T-helper 2 cell treated with Interferon-gamma antibody and Interleukin-4, amounts not matched to agents 100 ng/mL and 5 ng/mL, for 36 hours (primary cell): ENCODE results near the gene ZCCHC14. TPM values are rescaled to one million over a fixed set of nuclear protein-coding genes. Genes with fewer than 3 reads are reported as not detected.
"Not testable (repeated sequence)": the region's sequence is repeated elsewhere in the genome, so short reads cannot be mapped to it uniquely, and the experiment has no call there.

Experiments
- intact Hi-C: fragments of 100-400 bp; cut with micrococcal nuclease; formaldehyde crosslinking; loops from one replicate; pipeline ENCODE4 v1.15.1; 2023
- total RNA-seq: library from RNA; stranded (reverse); gene quantifications from 2 replicates; pipeline ENCODE4 v1.2.3, GENCODE V29; 2022

Gene ZCCHC14
- total RNA-seq, 1 donor from 2014 or later, result 7.4 TPM

DNA sequence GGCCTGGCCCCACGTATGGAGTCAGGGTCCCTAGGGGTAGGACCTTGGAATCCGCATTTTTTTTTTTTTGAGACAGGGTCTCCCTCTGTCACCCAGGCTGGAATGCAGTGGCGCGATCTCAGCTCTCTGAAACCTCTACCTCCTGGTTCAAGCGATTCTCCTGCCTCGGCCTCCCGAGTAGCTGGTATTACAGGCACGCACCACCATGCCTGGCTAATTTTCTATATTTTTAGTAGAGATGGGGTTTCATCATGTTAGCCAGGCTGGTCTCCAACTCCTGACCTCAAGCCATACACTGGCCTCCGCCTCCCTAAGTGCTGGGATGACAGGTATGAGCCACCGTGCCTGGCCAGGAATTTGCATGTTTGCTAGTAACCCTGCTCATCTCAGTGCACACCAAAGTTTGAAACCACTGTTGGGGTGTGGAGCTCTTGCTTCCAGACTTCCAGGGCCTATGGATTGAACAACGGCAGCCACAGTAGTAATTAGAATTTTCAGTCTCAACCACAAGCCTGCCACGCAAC lies 5.0 kb upstream of the ZCCHC14 start:
- intact Hi-C loops, result not testable (repeated sequence)

DNA sequence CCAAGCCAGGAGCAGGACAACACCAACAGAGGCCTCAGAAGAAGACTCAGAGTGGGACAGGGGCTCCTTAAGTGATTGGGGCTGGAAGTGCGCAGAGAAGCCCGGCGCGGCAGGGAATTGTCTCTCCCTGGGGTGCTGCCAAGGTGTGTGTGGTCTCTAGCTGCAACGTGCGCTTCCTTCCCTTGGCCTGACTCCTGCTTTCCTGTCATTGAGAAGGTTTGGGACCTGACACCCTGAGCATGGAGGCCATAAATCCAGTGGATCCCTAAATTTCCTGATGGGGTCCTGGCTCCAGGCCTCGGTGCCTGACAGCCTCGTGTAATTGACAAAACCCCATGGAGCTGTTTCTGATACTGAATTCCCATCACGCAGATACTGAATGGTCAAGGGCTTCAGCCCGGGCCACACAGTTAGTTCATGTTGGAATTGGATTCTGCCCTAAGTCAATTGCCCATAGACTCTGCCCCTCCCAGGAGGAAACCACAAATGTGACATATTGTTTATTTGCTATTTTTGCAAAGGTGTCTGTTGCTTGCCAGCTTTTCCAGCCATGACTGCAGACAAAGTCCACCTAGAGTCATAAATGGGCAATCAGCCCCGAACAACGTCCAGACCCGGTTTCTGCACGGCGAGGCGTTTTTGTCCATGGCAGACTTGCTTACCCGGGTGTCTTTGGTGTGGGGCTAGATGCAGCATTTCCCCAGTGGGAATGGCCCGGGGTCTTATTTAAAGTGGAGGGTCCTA lies 4.4 kb upstream of the ZCCHC14 start:
- intact Hi-C loops, result not testable (repeated sequence)

DNA sequence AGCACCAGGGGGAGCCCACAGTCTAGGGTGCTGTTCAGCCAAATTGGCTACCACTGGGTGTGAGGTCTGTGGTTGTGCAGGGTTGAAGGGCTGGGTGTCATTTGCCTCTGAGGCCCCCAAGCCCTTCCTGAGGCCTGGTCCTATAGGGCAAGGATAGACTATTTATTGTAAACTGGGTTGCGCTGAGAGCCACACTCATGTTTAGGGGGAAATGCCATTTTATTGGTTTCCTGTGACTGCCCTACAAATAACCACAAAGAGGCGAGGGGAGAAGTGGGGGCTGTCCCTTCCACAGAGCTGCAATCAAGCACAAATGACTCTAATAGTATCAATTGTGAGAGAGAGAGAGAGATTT lies 3.6 kb upstream of the ZCCHC14 start:
- intact Hi-C loops, result no loop called here

DNA sequence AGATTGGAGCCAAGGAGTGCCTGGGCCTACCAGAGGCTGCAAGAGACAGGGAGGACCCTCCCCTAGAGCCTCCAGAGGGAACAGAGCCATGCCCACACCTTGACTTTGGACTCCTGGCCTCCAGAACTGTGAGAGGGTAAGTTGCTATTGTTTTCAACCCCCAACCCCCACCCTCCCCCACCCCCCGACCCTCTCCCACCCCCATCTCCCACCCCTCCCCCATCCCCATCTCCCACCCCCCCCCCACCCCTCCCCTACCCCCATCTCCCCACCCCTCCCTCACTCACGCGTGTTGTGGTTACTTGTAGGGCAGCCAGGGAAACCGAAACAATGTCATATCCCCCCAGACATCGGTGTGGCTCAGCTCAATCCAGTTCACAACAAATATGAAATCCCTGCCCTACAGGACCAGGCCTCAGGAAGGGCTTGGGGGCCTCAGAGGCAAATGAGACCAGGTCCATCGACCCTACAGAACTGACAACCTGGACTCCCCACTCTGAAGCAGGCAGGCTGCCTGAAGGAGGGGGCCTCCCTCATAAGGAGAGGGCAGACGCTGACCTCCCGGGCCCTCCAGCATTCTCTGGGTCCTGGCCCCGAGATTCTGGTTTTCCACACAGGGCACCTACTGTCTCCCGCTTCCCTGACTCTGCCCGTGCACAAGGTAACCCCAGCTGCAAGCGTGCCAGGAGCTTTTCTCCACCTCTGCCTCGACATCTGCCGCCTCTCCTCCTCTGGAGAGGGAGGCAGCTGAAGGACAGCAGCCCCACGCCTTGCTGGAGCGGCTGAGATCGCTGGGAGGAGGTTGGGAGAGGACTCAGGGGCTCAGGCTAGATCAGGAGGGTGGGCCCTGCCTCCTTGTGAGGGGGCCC lies 3.0 kb upstream of the ZCCHC14 start:
- intact Hi-C loops, result no loop called here

DNA sequence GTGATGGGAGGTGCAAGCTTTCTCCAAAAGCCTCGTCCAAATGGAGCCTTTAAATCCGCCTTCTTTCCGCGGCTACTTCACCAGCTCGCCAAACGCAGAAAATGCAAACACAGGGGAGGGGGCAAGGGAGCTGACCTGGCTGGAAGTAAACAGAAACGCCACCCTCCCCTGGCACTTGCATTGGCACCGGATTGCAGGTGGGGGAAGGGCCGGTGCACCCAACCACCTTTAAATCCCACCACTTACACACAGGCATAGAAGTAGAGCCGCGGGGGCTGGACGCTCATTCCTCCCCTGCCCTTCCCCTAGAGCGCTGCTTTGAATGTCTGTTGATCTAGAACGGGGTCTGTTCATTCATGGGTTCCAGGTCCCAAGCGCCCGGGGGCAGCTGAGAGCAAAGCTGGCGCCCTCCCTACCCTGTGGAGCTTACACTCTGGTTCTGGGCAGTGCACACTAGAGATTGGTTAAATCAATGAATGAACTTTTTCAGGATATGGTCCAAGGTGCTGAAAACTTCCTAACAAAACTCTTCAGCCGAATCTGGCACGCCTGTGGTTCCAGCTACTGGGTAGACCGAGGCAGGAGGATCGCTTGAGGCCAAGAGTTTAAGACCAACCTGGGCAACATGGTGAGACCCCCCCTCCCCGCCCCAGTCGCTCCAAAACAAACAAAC lies 920 bp upstream of the ZCCHC14 start:
- intact Hi-C loops, result loop anchor here (1.0 to 2.0 kb wide), 2 partner anchors 101 to 109 kb away; partner anchors contain the start of gene MAP1LC3B

DNA sequence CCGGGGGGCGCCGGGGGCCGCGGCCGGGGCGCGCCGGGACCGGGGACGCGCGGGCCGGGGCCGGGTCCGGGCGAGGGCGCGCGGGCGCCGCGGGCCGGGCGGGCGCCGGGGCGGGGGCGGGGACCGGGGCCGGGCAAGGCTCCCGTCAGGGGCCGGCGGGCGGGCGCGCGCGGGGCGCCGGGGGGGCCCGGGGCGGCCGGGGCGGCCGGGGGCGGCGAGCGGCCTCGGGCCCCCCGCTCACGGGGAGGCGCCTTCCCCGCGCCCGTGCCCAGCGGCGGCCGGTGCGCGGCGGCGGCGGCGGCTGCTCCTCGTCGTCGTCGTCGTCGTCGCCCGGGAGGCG lies 563 bp downstream of the ZCCHC14 start:
- intact Hi-C loops, result loop anchor here (2.0 kb wide), 1 partner anchor 99 kb away; the partner anchor contains the start of gene MAP1LC3B

DNA sequence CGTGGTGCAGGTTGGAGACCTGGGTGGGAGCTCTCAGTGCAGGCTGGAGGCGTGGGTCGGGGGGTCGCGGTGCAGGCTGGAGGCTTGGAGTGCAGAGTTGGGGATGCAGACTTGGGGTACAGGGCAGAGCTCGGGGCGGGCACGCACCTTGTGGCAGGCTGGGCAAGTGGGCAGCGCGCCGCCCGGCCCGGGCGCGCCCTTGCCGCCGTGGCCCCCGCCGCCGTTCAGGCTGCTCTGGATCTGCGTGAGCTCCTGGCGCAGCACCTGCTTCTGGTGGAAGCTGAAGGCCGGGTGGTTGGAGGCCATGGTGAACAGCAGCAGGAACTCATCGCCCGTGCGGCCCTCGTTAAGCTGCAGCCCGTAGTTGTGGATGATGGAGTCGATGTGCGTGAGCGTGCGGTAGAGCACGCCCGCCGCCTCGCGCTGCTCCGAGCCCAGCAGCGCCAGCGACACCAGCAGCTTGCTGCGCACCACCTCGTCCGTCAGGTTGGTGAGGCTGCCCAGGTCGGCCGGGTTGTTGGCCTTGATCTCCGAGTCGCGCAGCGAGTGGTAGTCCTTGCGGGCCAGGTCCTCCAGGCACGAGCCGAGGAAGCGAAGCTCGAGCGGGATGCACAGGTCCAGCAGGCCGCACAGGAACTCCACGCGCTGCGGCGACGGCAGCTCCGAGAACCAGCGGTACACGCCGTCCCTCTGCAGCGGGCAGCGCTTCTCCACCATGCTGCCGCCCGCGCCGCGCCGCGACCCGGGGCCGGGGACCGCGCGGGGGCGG lies 1.1 kb downstream of the ZCCHC14 start:
- intact Hi-C loops, result loop anchor here (2.0 kb wide), 1 partner anchor 99 kb away; the partner anchor contains the start of gene MAP1LC3B

DNA sequence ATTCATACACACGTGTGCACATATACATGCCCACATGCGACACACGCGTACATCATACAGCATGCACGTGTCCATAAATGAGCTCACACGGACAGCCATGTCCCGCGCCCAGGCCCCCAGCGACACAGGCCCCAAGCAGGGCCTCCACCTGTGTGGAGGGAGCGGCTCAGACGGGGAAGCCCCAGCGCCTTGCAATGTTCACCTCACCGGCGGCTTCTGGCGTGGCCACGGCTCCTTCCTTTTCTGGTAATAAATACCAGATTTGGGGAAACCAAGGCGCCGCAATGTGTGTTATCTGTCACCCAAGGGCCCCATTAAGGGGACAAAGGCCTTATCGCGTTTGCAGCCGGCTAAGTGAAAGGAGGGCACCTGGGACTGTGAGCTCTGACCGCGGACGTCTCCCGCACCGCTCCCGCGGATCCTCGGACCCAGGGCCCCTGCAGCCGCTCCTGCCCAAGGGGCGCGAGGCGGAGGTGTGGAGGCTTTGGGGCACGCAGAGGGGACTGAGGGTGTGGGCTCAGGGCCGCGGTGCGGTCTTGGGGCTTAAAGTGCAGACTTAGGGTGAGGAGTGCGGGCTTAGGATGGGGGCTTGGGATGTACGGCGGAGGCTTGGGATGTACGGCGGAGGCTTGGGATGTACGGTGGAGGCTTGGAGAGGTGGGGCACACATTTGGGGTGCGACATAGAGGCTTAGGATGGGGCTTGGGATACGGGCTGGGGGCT lies 1.9 kb downstream of the ZCCHC14 start:
- intact Hi-C loops, result not testable (repeated sequence)

DNA sequence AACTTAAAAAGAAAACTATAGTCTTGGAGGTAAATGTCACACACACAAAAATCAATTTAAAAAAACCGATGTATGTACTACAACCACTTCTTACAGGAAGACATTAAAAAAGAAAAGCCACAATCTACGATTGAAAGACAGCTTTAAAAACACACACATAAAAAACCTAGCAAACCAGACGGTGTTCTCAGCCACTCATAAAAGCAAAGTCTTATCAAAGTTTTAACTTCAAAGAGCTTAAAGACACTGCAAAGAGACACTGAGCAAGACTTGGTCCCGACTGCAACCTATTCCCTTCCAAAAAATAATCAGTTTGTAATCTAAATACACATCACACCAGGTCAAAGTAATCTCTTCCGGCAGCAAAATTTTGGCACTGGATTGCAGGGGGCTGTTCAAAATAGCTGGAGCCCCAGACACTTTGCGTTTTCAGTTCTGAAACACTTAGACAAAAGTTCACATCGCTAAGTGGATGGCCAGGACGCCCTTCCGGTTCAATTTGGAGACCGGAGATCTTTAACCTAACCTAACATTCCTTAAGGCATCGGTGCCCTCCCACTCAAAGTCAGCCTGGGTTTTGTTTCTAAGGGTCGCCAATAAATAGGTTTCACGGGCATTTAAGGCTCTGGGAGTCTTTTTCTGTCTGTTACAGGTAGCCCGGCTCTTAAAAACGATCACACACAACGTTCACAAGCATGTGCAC lies 2.6 kb downstream of the ZCCHC14 start:
- intact Hi-C loops, result no loop called here

DNA sequence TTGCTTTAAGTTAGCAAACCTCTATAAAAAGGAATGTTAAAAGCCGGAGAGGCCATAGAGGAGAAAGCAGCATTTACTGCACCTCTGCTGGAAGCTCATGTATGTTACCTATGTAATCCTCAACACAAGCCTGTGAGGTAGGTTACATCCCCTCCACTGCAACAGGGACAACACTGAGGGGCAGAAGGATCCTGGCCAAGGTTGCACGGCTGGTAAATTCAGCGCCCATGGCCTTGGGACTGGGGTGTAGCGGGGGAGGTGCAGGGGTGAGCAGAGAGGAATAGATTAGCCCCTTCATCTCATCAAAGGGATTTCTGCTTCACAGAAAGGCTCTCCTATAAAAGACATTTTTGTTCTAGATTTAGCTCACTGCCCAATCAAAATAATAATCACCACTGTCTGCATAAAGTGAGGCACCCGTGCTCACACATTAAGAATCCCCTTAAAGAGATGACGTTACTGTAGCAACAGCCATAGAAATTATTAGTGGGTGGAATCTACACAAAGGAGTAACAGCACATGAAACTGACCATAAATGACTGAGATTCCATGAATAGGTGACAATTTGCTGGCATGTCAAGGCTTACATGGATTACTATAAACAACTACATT lies 3.3 kb downstream of the ZCCHC14 start:
- intact Hi-C loops, result no loop called here

DNA sequence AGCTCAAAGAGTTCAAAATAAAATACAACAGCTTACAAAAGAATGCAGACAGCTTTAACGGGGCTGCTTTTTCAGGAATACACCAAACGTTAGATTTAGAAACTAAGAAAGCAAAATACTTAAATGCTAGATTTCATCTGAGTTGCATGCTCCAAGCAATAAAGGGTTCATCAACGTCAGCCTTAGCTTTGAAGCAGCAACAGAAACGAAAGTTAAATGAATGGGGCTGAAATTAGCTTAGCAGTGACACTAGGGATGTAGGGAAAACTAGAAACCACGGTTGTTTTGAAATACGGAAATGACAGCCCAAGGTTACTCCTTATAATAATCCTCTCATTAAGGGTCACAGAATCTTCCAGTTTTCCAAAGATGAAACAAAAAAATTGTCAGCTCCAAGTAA lies 3.9 kb downstream of the ZCCHC14 start:
- intact Hi-C loops, result not testable (repeated sequence)

DNA sequence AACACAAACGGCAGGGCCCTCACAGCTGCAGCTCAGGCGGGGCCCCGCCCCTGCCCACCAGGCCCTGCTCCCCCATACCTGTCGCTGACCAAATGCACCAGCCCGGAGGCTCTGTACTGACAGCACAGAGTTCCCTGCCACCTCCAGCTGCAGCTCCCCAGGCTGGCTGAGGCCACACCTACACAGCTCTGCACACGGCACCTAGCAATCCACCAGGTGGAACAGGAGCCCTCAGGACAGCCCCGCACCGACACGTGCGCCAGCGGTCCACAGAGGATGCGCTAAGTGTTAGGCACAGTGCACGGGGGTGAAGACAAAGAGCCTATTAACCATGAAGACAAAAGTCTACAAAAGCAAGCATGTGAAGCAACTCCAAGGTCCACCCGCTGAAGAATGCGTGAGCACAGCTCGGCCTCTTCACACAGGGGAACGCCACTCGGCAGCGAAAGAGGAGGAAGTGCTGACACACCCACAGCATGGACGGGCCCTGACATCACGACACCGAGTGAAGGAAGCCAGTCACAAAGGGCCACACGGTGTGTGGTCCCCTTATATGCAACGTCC lies 5.4 kb downstream of the ZCCHC14 start:
- intact Hi-C loops, result no loop called here

DNA sequence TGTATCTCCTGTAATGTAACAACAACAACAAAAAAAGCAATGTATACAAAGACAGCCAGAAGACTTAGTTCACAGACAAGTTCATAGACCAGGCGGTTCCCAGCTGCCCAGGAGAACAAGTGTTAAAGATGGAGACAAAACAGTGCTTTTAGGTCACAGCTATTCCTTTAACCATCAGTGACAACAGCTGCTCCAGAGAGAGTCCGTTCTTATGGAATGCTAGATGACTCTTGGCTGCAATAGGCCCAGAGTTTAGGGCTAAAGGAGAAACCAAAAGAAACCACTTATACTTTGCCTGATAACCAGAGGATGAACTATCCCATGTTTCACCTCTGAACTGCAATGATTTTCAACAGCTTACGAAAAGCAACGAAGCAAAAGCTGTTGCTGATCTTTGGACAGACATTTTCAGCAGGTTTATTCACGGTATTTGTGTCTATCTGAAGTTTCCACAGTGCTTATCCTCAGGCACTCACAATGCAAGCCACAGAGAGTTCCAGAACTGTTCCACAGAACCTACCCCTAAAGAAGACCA lies 6.0 kb downstream of the ZCCHC14 start:
- intact Hi-C loops, result no loop called here

DNA sequence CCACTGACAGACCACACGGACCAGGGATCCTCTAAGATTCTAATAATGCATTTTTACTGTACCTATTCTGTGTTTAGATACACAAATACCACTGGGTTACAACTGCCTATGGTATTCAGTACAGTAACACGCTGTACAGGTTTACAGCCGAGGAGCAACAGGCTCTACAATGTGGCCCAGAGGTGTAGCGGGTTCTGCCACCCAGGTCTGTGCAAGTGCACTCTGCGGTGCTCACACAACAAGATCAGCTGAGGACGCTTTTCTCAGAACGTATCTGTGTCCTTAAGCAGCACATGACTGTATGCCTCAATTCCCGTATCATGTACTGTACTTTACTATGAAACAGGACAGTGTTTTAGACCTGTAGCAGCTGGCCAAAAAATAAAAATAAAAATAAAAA lies 6.5 kb downstream of the ZCCHC14 start:
- intact Hi-C loops, result no loop called here

DNA sequence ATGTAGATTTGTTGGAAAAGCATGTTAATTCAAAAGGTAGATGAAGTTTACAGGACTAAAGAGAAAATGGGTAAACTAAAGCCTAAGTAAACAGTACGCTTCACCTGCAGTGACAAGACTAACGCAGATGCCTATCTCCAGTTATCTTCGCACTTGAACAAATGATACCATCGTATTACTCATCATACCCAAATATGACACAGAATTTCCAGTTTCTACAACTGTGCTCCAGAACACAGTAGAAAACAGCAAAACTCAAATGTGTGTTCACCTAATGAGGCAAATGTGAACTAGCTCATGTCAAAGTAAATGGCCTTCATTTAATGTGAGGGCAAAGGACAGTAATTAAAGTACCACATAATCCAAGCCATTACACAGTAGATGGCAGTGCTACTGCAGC lies 7.0 kb downstream of the ZCCHC14 start:
- intact Hi-C loops, result not testable (repeated sequence)

DNA sequence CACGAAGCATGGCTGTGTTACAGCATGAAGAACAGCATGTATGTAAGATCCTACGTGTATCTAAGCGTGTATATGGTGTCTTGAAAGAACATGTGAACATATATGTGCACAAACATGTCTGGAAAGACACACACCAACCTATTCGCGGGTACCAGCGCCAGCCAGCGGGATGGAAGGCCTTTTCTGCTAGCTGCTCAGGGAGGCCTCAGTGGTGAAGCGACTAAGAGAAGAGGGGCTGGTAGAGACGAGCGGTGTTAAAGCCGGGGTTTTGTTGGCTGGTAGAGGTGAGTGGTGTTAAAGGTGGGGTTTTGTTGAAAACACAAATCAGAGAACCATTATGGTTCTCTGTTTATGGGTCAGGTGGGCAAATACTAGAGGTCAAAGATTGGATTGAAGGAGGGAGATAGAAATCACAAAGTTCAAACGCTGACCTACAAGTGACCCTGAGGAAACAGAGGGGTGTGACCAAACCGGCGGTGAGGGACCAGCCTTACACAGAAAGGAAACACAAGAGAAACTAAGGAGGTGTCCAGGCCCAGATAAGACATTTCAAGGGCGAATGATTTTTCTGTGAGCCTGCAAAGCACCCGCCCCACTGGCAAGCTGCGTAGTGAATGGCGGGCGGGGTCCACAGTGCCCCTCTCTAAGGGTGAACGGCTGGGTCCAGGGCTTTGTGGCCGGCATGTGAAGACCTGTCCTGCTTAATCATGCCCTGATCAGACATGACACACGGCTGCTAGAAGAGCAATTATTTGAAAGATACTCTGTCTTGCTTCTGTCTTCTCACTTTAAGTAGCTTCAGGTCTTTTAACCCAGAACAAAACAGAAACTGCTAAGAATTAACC lies 8.1 kb downstream of the ZCCHC14 start:
- intact Hi-C loops, result no loop called here

DNA sequence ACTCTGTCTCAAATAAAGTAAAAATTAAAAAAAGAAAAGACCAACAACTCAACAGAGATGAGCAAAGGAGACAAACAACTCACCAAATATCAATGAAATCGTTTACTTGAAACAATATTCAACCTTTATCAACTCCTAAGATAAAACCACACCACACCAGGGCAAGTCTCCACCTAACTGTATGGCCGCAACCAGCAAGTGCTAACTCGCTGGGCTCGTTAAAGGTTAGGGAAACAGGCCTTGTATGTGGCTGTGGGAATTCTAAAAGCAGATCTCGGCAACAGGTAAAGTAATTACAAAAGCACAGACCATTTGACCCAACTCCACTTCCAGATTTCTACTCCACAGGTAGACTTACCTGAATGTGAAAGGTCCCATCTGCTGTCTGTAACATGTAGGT lies 9.3 kb downstream of the ZCCHC14 start:
- intact Hi-C loops, result no loop called here

DNA sequence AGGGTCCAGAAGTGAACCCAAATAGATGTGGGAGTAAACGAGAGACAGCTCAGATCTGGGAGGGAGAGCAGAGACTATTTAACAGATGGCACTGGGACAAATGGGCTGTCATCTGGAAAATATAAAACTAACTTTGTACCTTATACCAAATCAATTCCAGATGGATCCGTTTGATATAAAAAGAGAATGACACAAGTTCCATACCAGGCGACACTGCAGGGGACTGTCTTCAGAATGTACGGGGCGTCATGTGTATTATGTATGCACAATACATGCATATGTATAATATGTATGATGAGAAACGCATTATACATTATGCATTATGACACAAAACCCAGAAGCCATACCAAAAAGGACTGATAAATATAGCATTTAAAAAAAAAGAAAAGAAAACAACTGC lies 10.2 kb downstream of the ZCCHC14 start:
- intact Hi-C loops, result not testable (repeated sequence)
